Measurements from ENCODE around the gene TMSB10.

The TMSB10 gene

GRCh38 chr2:84858123-84858522 is 47.3 kb upstream of the TMSB10 start:
- Histone ChIP-seq H3K9ac (ENCODE audit: low read depth, low read length, poor library complexity) (no peak overlapping the region), H2BK120ac (ENCODE audit: low read depth, low read length) (no peak overlapping the region), H3K4me1 (ENCODE audit: control insufficient read depth in 2 of 2, insufficient read depth in 1 of 2, low read depth in 1 of 2, low read length in 2 of 2) (peaks cover 2 to 4% of the 10 kb centered on the region in 2 donors), H3K27me3 (ENCODE audit: control insufficient read depth in 3 of 3, insufficient read depth in 3 of 3, low read depth in 1 of 3, low read length in 3 of 3) (peaks cover 0 to 52% (median 0%) of the 10 kb centered on the region in 3 experiments), H3K18ac (ENCODE audit: low read length) (no peak overlapping the region), H3K9me3 (replicated peaks in 1 of 2; ENCODE audit: control insufficient read depth in 2 of 2, insufficient read depth in 1 of 2, low read depth in 1 of 2, low read length in 2 of 2) (no peaks in the 10 kb centered on the region), H2AK5ac (ENCODE audit: low read depth, low read length) (no peak overlapping the region), H3K23ac (ENCODE audit: low read depth, low read length, poor library complexity) (no peak overlapping the region), H3K79me1 (ENCODE audit: low read depth, low read length) (no peaks in the 10 kb centered on the region), H3K36me3 (replicated peaks in 1 of 2; ENCODE audit: control insufficient read depth in 2 of 2, insufficient read depth in 2 of 2, low read length in 2 of 2) (no peaks in the 10 kb centered on the region), H2AFZ (ENCODE audit: low read length) (no peak overlapping the region), H3K4me2 (ENCODE audit: insufficient read depth, low read length, poor library complexity, severe bottlenecking) (no peak overlapping the region), H3K27ac (replicated peaks; ENCODE audit: low read length) (no peak overlapping the region), H3K4ac (ENCODE audit: low read length) (no peak overlapping the region), H2BK15ac (ENCODE audit: low read length) (no peak overlapping the region), H4K91ac (ENCODE audit: low read depth, low read length, poor library complexity) (no peak overlapping the region), H4K8ac (ENCODE audit: low read depth, low read length) (no peak overlapping the region), H2BK5ac (ENCODE audit: low read length) (no peak overlapping the region), H3K14ac (ENCODE audit: low read length) (no peak overlapping the region), H2BK12ac (ENCODE audit: low read length) (no peak overlapping the region), H3K4me3 (ENCODE audit: low read length in 2 of 2) (no peak overlapping the region)
- DNase-seq (ENCODE audit: low spot score), result no peak
- WGBS, 2 donors (ENCODE audit: extremely low coverage in 2 of 2, insufficient read length in 2 of 2, insufficient replicate concordance in 1 of 2), result no CpG with 5 or more reads among the region's 3 CpGs

DNA sequence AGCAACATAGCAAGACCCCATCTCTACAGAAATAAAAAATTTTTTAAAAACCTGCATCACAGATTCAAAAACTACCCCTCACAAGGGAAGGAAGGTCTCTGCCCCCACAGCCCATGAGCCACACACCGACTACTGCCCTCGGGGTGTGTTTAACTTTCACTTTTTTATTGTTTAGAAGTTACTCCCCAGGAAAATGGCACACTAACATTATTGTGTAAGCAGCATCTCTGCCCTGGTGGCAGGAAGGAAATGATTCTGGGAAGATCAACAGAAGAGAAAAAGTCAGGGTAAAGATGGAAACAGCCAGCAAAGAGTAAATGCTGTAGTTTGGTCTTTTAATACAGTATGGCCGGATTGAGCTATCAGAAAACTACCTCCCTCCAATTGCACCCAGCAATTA is 46.5 kb upstream of the TMSB10 start:
- no CpG with 5 or more reads among the region's 3 CpGs for WGBS, 2 donors (ENCODE audit: extremely low coverage in 2 of 2, insufficient read length in 2 of 2, insufficient replicate concordance in 1 of 2)
- no peak for DNase-seq (ENCODE audit: low spot score)
- peaks cover 2 to 4% of the 10 kb centered on the region in 2 donors for H3K4me1 ChIP-seq (ENCODE audit: control insufficient read depth in 2 of 2, insufficient read depth in 1 of 2, low read depth in 1 of 2, low read length in 2 of 2)

DNA sequence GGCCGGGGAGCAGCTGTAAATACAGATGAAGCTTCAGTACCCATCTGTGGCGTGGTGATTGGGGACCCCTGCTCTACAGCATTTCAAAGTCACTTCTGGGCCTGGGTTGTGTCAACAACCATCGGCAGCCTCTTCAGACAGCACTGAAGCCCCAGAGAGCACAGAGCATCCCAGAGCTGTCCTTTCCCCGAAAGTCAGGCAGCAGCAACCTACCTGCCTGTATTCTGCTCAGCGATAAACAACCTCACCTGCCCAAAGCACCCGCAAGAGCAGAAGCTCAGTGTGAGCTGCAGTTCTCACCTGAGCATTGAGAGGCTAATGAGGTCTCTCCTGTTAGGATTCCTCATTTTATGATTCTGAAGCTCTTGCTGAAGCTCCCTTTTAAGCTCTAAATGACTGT is 43.9 kb upstream of the TMSB10 start:
- H2BK12ac ChIP-seq (ENCODE audit: low read length), result no peak overlapping the region
- H3K4me1 ChIP-seq (ENCODE audit: control insufficient read depth in 2 of 2, insufficient read depth in 1 of 2, low read depth in 1 of 2, low read length in 2 of 2), result no peaks in the 10 kb centered on the region
- no peaks in the 10 kb centered on the region for H3K79me1 ChIP-seq (ENCODE audit: low read depth, low read length)
- H3K36me3 ChIP-seq (replicated peaks in 1 of 2; ENCODE audit: control insufficient read depth in 2 of 2, insufficient read depth in 2 of 2, low read length in 2 of 2), result no peaks in the 10 kb centered on the region
- no peak overlapping the region for H3K4me2 ChIP-seq (ENCODE audit: insufficient read depth, low read length, poor library complexity, severe bottlenecking)
- H2BK15ac ChIP-seq (ENCODE audit: low read length), result no peak overlapping the region
- H3K27me3 ChIP-seq (ENCODE audit: control insufficient read depth in 3 of 3, insufficient read depth in 3 of 3, low read depth in 1 of 3, low read length in 3 of 3), result peaks cover 0 to 36% (median 0%) of the 10 kb centered on the region in 3 experiments
- H3K23ac ChIP-seq (ENCODE audit: low read depth, low read length, poor library complexity), result no peak overlapping the region
- no peak overlapping the region for H3K9ac ChIP-seq (ENCODE audit: low read depth, low read length, poor library complexity)
- no peak overlapping the region for H3K14ac ChIP-seq (ENCODE audit: low read length)
- no peak overlapping the region for H2AFZ ChIP-seq (ENCODE audit: low read length)
- H4K91ac ChIP-seq (ENCODE audit: low read depth, low read length, poor library complexity), result no peak overlapping the region
- H3K4me3 ChIP-seq (ENCODE audit: low read length in 2 of 2), result no peak overlapping the region
- H3K27ac ChIP-seq (replicated peaks; ENCODE audit: low read length), result no peak overlapping the region
- H3K4ac ChIP-seq (ENCODE audit: low read length), result no peak overlapping the region
- DNase-seq (ENCODE audit: low spot score), result no peak
- no peak overlapping the region for H2BK5ac ChIP-seq (ENCODE audit: low read length)
- H2AK5ac ChIP-seq (ENCODE audit: low read depth, low read length), result no peak overlapping the region
- WGBS, 2 donors (ENCODE audit: extremely low coverage in 2 of 2, insufficient read length in 2 of 2, insufficient replicate concordance in 1 of 2), result no CpG with 5 or more reads among the region's 6 CpGs
- no peaks in the 10 kb centered on the region for H3K9me3 ChIP-seq (replicated peaks in 1 of 2; ENCODE audit: control insufficient read depth in 2 of 2, insufficient read depth in 1 of 2, low read depth in 1 of 2, low read length in 2 of 2)
- no peak overlapping the region for H2BK120ac ChIP-seq (ENCODE audit: low read depth, low read length)
- no peak overlapping the region for H4K8ac ChIP-seq (ENCODE audit: low read depth, low read length)
- no peak overlapping the region for H3K18ac ChIP-seq (ENCODE audit: low read length)

More for the DNA sequence above, 46.5 kb upstream of the TMSB10 start:
- H3K36me3 ChIP-seq (replicated peaks in 1 of 2; ENCODE audit: control insufficient read depth in 2 of 2, insufficient read depth in 2 of 2, low read length in 2 of 2), result no peaks in the 10 kb centered on the region
- no peak overlapping the region for H2AFZ ChIP-seq (ENCODE audit: low read length)
- no peak overlapping the region for H3K4me3 ChIP-seq (ENCODE audit: low read length in 2 of 2)
- H2BK120ac ChIP-seq (ENCODE audit: low read depth, low read length), result no peak overlapping the region
- H2BK15ac ChIP-seq (ENCODE audit: low read length), result no peak overlapping the region
- H3K4ac ChIP-seq (ENCODE audit: low read length), result no peak overlapping the region
- no peak overlapping the region for H2BK12ac ChIP-seq (ENCODE audit: low read length)
- peaks cover 0 to 52% (median 0%) of the 10 kb centered on the region in 3 experiments for H3K27me3 ChIP-seq (ENCODE audit: control insufficient read depth in 3 of 3, insufficient read depth in 3 of 3, low read depth in 1 of 3, low read length in 3 of 3)
- H2AK5ac ChIP-seq (ENCODE audit: low read depth, low read length), result no peak overlapping the region
- H2BK5ac ChIP-seq (ENCODE audit: low read length), result no peak overlapping the region
- H3K14ac ChIP-seq (ENCODE audit: low read length), result no peak overlapping the region
- H3K79me1 ChIP-seq (ENCODE audit: low read depth, low read length), result no peaks in the 10 kb centered on the region
- no peaks in the 10 kb centered on the region for H3K9me3 ChIP-seq (replicated peaks in 1 of 2; ENCODE audit: control insufficient read depth in 2 of 2, insufficient read depth in 1 of 2, low read depth in 1 of 2, low read length in 2 of 2)
- H3K23ac ChIP-seq (ENCODE audit: low read depth, low read length, poor library complexity), result no peak overlapping the region
- no peak overlapping the region for H3K9ac ChIP-seq (ENCODE audit: low read depth, low read length, poor library complexity)
- H3K4me2 ChIP-seq (ENCODE audit: insufficient read depth, low read length, poor library complexity, severe bottlenecking), result no peak overlapping the region
- H3K18ac ChIP-seq (ENCODE audit: low read length), result no peak overlapping the region
- no peak overlapping the region for H4K8ac ChIP-seq (ENCODE audit: low read depth, low read length)
- H4K91ac ChIP-seq (ENCODE audit: low read depth, low read length, poor library complexity), result no peak overlapping the region
- no peak overlapping the region for H3K27ac ChIP-seq (replicated peaks; ENCODE audit: low read length)

GRCh38 chr2:84862006-84862405 is 43.5 kb upstream of the TMSB10 start:
- Histone ChIP-seq H2BK15ac (ENCODE audit: low read length) (no peak overlapping the region), H2BK12ac (ENCODE audit: low read length) (no peak overlapping the region), H3K4me3 (ENCODE audit: low read length in 2 of 2) (no peak overlapping the region), H4K8ac (ENCODE audit: low read depth, low read length) (no peak overlapping the region), H3K79me1 (ENCODE audit: low read depth, low read length) (no peaks in the 10 kb centered on the region), H3K27me3 (ENCODE audit: control insufficient read depth in 3 of 3, insufficient read depth in 3 of 3, low read depth in 1 of 3, low read length in 3 of 3) (peaks cover 0 to 31% (median 0%) of the 10 kb centered on the region in 3 experiments), H2AFZ (ENCODE audit: low read length) (no peak overlapping the region), H3K18ac (ENCODE audit: low read length) (peak overlapping the region; percentile 40), H3K4ac (ENCODE audit: low read length) (no peak overlapping the region), H3K9ac (ENCODE audit: low read depth, low read length, poor library complexity) (no peak overlapping the region), H3K23ac (ENCODE audit: low read depth, low read length, poor library complexity) (no peak overlapping the region), H2BK120ac (ENCODE audit: low read depth, low read length) (no peak overlapping the region), H3K4me1 (ENCODE audit: control insufficient read depth in 2 of 2, insufficient read depth in 1 of 2, low read depth in 1 of 2, low read length in 2 of 2) (no peaks in the 10 kb centered on the region), H3K9me3 (replicated peaks in 1 of 2; ENCODE audit: control insufficient read depth in 2 of 2, insufficient read depth in 1 of 2, low read depth in 1 of 2, low read length in 2 of 2) (no peaks in the 10 kb centered on the region), H3K4me2 (ENCODE audit: insufficient read depth, low read length, poor library complexity, severe bottlenecking) (no peak overlapping the region), H2AK5ac (ENCODE audit: low read depth, low read length) (no peak overlapping the region), H3K36me3 (replicated peaks in 1 of 2; ENCODE audit: control insufficient read depth in 2 of 2, insufficient read depth in 2 of 2, low read length in 2 of 2) (no peaks in the 10 kb centered on the region), H3K27ac (replicated peaks; ENCODE audit: low read length) (no peak overlapping the region), H4K91ac (ENCODE audit: low read depth, low read length, poor library complexity) (no peak overlapping the region), H2BK5ac (ENCODE audit: low read length) (no peak overlapping the region), H3K14ac (ENCODE audit: low read length) (peak overlapping the region; percentile 58)
- no CpG with 5 or more reads among the region's 6 CpGs for WGBS, 2 donors (ENCODE audit: extremely low coverage in 2 of 2, insufficient read length in 2 of 2, insufficient replicate concordance in 1 of 2)
- no peak for DNase-seq (ENCODE audit: low spot score)

Data from neuronal stem cell (in vitro differentiated cells).